Keratinocyte (primary cell): ENCODE measurements around the gene CDH18. TPM values are rescaled to one million over a fixed set of nuclear protein-coding genes. Genes with fewer than 3 reads are reported as not detected.
A peak's percentile ranks its signal among the peaks of the same experiment; 100 is the strongest.

ENCODE experiments used
- DNase-seq: peaks from one replicate; pipeline ENCODE4 v3.0.0-alpha.2; 2011; ENCODE audit warnings: low read depth, missing footprints, low spot score
- FAIRE-seq: peaks from 2 replicates; lab custom pipeline; 2011; peaks lifted over from hg19 to GRCh38; lab: Jason Lieb, UNC
- H2AFZ ChIP-seq: 2 replicates; pipeline ENCODE4 v1.6.0; 2012; ENCODE audit warnings: low read length, control low read depth, inconsistent platforms; ENCODE audit not compliant: control insufficient read depth
- H3K27ac ChIP-seq: 2 replicates; pipeline ENCODE4 v1.5.1; 2011; ENCODE audit warnings: low read length; ENCODE audit not compliant: control insufficient read depth, insufficient read depth
- H3K27me3 ChIP-seq: 3 replicates; pipeline ENCODE4 v1.6.0; 2011; ENCODE audit warnings: low read length; ENCODE audit not compliant: control insufficient read depth, insufficient read depth; ENCODE audit errors: extremely low read depth
- H3K36me3 ChIP-seq, 2 experiments: 2 replicates in 1 of 2; 3 replicates in 1 of 2; pipeline ENCODE4 v1.5.1; 2011; ENCODE audit warnings: low read length in 2 of 2, mild to moderate bottlenecking in 1 of 2; ENCODE audit not compliant: control insufficient read depth in 2 of 2, insufficient read depth in 2 of 2; ENCODE audit errors: extremely low read depth in 1 of 2
- H3K4me1 ChIP-seq: 3 replicates; pipeline ENCODE4 v1.5.1; 2011; ENCODE audit warnings: low read length; ENCODE audit not compliant: control insufficient read depth, insufficient read depth; ENCODE audit errors: extremely low read depth
- H3K4me2 ChIP-seq: 3 replicates; pipeline ENCODE4 v1.6.0; 2011; ENCODE audit warnings: low read depth, low read length; ENCODE audit not compliant: control insufficient read depth, insufficient read depth; ENCODE audit errors: extremely low read depth
- H3K4me3 ChIP-seq, 3 experiments: fragments of 200-600 bp in 1 of 3; sonication (generic) in 1 of 3; 2 replicates in 2 of 3; 3 replicates in 1 of 3; pipeline ENCODE4 v1.5.1; 2011 to 2016; ENCODE audit warnings: low read length in 3 of 3, mild to moderate bottlenecking in 3 of 3, control low read depth in 2 of 3, inconsistent platforms in 1 of 3, low read depth in 1 of 3, mixed read lengths in 1 of 3, mixed run types in 1 of 3, moderate library complexity in 1 of 3; ENCODE audit not compliant: control insufficient read depth in 2 of 3, insufficient read depth in 2 of 3; ENCODE audit errors: extremely low read depth in 1 of 3
- H3K79me2 ChIP-seq: 2 replicates; pipeline ENCODE4 v1.6.0; 2012; ENCODE audit warnings: low read length; ENCODE audit not compliant: control insufficient read depth, insufficient read depth
- H3K9ac ChIP-seq: 3 replicates; pipeline ENCODE4 v1.6.0; 2011; ENCODE audit warnings: low read length; ENCODE audit not compliant: control insufficient read depth, insufficient read depth; ENCODE audit errors: extremely low read depth
- H3K9me1 ChIP-seq: 3 replicates; pipeline ENCODE4 v1.6.0; 2011; ENCODE audit warnings: low read length; ENCODE audit not compliant: control insufficient read depth, insufficient read depth; ENCODE audit errors: extremely low read depth
- H3K9me3 ChIP-seq: 2 replicates; pipeline ENCODE4 v1.5.1; 2012; ENCODE audit warnings: low read depth, low read length; ENCODE audit not compliant: control insufficient read depth
- H4K20me1 ChIP-seq: 3 replicates; pipeline ENCODE4 v1.6.0; 2011; ENCODE audit warnings: low read length; ENCODE audit not compliant: control insufficient read depth, insufficient read depth; ENCODE audit errors: extremely low read depth
- EZH2 ChIP-seq: IDR thresholded peaks from one replicate; pipeline ENCODE4 v1.6.1; 2012; ENCODE audit warnings: inconsistent platforms, mild to moderate bottlenecking, low read length, moderate library complexity
- dilution Hi-C: fragments of 300-500 bp; cut with MboI; formaldehyde crosslinking; loops from one replicate; pipeline ENCODE4 v1.7.0; 2020; ENCODE audit warnings: low sequenced_read_pairs; ENCODE audit not compliant: extremely low pct_ligation_motif_present
- polyA plus RNA-seq, 5 experiments: library from polyadenylated mRNA; depleted of rRNA in 3 of 5; stranded (reverse) in 3 of 5; stranded (forward) in 1 of 5; unstranded in 1 of 5; fragments of >200 nt; gene quantifications; 1 replicate in 1 of 5; 2 replicates in 3 of 5; 3 replicates in 1 of 5; pipeline versions ENCODE4 v1.2.1 to v1.2.3, GENCODE V29; 2011 to 2012; ENCODE audit warnings: missing spikeins in 2 of 5, low read depth in 1 of 5, low replicate concordance in 1 of 5
- TF ChIP-seq, protein P1 (sequence below), 3 experiments: IDR thresholded peaks in 1 of 3; conservative IDR thresholded peaks in 1 of 3; optimal IDR thresholded peaks in 1 of 3; 2 replicates in 2 of 3; 3 replicates in 1 of 3; pipeline versions ENCODE3 to v1.5.1; 2011; ENCODE audit warnings: low read length in 3 of 3, mild to moderate bottlenecking in 3 of 3, moderate library complexity in 2 of 3, control low read depth in 1 of 3, inconsistent platforms in 1 of 3; ENCODE audit not compliant: insufficient read depth in 2 of 3; ENCODE audit errors: extremely low read depth in 1 of 3

Gene CDH18
- polyA plus RNA-seq, 1 donor (not counting 4 experiments of a cell fraction or from before 2014, with no cell fraction given): 0.41 TPM

- no peak overlapping the region for H3K4me3 ChIP-seq
- H3K9me1 ChIP-seq: no peaks in the 10 kb centered on the region
- no peak overlapping the region for H3K4me2 ChIP-seq
- peak overlapping the region; percentile 40 for H2AFZ ChIP-seq
- FAIRE-seq: no peak
- H3K27me3 ChIP-seq: no peaks in the 10 kb centered on the region
- no peaks in the 10 kb centered on the region for H3K4me1 ChIP-seq
- DNase-seq: no peak
- H3K9ac ChIP-seq: no peak overlapping the region
- H3K79me2 ChIP-seq: no peaks in the 10 kb centered on the region
- H3K27ac ChIP-seq: no peak overlapping the region
- dilution Hi-C loops: no loop called here
- no peaks in the 10 kb centered on the region for H3K36me3 ChIP-seq
- H4K20me1 ChIP-seq: no peaks in the 10 kb centered on the region
- no peaks in the 10 kb centered on the region for H3K9me3 ChIP-seq
- TF ChIP-seq, protein P1, sequence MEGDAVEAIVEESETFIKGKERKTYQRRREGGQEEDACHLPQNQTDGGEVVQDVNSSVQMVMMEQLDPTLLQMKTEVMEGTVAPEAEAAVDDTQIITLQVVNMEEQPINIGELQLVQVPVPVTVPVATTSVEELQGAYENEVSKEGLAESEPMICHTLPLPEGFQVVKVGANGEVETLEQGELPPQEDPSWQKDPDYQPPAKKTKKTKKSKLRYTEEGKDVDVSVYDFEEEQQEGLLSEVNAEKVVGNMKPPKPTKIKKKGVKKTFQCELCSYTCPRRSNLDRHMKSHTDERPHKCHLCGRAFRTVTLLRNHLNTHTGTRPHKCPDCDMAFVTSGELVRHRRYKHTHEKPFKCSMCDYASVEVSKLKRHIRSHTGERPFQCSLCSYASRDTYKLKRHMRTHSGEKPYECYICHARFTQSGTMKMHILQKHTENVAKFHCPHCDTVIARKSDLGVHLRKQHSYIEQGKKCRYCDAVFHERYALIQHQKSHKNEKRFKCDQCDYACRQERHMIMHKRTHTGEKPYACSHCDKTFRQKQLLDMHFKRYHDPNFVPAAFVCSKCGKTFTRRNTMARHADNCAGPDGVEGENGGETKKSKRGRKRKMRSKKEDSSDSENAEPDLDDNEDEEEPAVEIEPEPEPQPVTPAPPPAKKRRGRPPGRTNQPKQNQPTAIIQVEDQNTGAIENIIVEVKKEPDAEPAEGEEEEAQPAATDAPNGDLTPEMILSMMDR (optimal IDR thresholded peaks at IDR 0.05 in 1 of 3, IDR thresholded peaks at IDR 0.05 in 1 of 3, conservative IDR thresholded peaks at IDR 0.05 in 1 of 3; ENCODE audit: extremely low read depth in 1 of 3, insufficient read depth in 2 of 3, low read length in 3 of 3): no peak
- TF ChIP-seq EZH2: no peak
Observed at GRCh38 chr5:19577882-19578281, 410.1 kb downstream of the CDH18 start.

DNA sequence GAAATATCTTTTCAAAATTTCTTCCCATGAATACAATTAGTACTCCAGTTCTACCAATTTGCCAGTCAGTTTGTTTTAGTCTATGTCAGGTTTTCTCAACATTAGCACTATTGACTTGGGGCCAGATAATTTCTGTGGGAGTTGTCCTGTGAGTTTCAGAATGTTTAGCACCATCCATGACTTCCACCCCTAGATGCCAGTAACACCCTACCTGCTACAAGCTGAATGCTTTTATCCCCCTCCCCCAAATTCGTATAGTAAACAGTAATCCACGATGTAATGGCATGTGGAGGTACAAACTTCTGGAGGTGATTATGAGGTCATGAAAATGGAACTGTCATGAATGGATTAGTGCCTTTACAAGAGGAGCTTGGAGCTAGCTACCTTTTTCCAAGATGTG, 420.0 kb downstream of the CDH18 start:
- no peak overlapping the region for H3K27ac ChIP-seq
- dilution Hi-C loops: no loop called here
- no peaks in the 10 kb centered on the region for H3K9me1 ChIP-seq
- DNase-seq (no peak), FAIRE-seq (no peak)
- H3K9me3 ChIP-seq: no peaks in the 10 kb centered on the region
- no peak overlapping the region for H3K9ac ChIP-seq
- TF ChIP-seq EZH2: no peak
- TF ChIP-seq, protein P1 (optimal IDR thresholded peaks at IDR 0.05 in 1 of 3, IDR thresholded peaks at IDR 0.05 in 1 of 3, conservative IDR thresholded peaks at IDR 0.05 in 1 of 3; ENCODE audit: extremely low read depth in 1 of 3, insufficient read depth in 2 of 3, low read length in 3 of 3): no peak
- no peaks in the 10 kb centered on the region for H3K27me3 ChIP-seq
- H3K4me1 ChIP-seq: no peaks in the 10 kb centered on the region
- H3K4me3 ChIP-seq: no peak overlapping the region
- H3K79me2 ChIP-seq: no peaks in the 10 kb centered on the region
- H3K4me2 ChIP-seq: no peak overlapping the region
- no peaks in the 10 kb centered on the region for H4K20me1 ChIP-seq
- H3K36me3 ChIP-seq: no peaks in the 10 kb centered on the region
- no peak overlapping the region for H2AFZ ChIP-seq
